HL-60 (cell line): ENCODE results near the gene MALSU1.

Source experiments
- DNase-seq, 2 experiments: peaks; one replicate each; pipeline ENCODE4 v3.0.0-alpha.2; 2010 to 2020; ENCODE audit warnings: low read depth in 1 of 2, low spot score in 1 of 2
- H3K27ac ChIP-seq: fragments of 250-450 bp; sonication (Bioruptor Pico); replicated peaks from 2 replicates; pipeline ENCODE4 v1.5.1; 2020; ENCODE audit warnings: mild to moderate bottlenecking, moderate library complexity
- H3K27me3 ChIP-seq: fragments of 250-450 bp; sonication (Bioruptor Pico); 2 replicates; pipeline ENCODE4 v1.5.1; 2021; ENCODE audit warnings: mild to moderate bottlenecking, moderate library complexity; ENCODE audit not compliant: insufficient read depth, poor library complexity, severe bottlenecking
- H3K4me3 ChIP-seq: replicated peaks from 2 replicates; pipeline ENCODE4 v1.5.1; 2011; ENCODE audit warnings: mild to moderate bottlenecking, control low read depth, low read length; ENCODE audit not compliant: insufficient read depth
- GABPA ChIP-seq: IDR thresholded peaks from 2 replicates; pipeline ENCODE4 v1.6.1; 2012; ENCODE audit warnings: low read depth
- POLR2AphosphoS5 ChIP-seq: IDR thresholded peaks from 2 replicates; pipeline ENCODE4 v1.6.1; 2012; ENCODE audit warnings: low read depth
- SPI1 ChIP-seq: IDR thresholded peaks from 2 replicates; pipeline ENCODE4 v1.6.1; 2012; ENCODE audit warnings: low read depth, mild to moderate bottlenecking, borderline replicate concordance
- TF ChIP-seq, protein P1 (sequence below): IDR thresholded peaks from one replicate; pipeline ENCODE4 v1.5.1; 2011; ENCODE audit warnings: low read length, control low read depth, inconsistent platforms; ENCODE audit not compliant: insufficient read depth
- TF ChIP-seq, protein P2 (sequence below): IDR thresholded peaks from 2 replicates; pipeline ENCODE4 v1.6.1; 2012; ENCODE audit warnings: low read depth; ENCODE audit not compliant: insufficient replicate concordance

Gene MALSU1

GRCh38 chr7:23338439-23338838 lies 39.3 kb downstream of the MALSU1 start:
- no peak overlapping the region for H3K27ac ChIP-seq
- TF ChIP-seq, protein P1, sequence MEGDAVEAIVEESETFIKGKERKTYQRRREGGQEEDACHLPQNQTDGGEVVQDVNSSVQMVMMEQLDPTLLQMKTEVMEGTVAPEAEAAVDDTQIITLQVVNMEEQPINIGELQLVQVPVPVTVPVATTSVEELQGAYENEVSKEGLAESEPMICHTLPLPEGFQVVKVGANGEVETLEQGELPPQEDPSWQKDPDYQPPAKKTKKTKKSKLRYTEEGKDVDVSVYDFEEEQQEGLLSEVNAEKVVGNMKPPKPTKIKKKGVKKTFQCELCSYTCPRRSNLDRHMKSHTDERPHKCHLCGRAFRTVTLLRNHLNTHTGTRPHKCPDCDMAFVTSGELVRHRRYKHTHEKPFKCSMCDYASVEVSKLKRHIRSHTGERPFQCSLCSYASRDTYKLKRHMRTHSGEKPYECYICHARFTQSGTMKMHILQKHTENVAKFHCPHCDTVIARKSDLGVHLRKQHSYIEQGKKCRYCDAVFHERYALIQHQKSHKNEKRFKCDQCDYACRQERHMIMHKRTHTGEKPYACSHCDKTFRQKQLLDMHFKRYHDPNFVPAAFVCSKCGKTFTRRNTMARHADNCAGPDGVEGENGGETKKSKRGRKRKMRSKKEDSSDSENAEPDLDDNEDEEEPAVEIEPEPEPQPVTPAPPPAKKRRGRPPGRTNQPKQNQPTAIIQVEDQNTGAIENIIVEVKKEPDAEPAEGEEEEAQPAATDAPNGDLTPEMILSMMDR, result no peak
- DNase-seq, result no peak
- H3K4me3 ChIP-seq, result no peak overlapping the region
- no peaks in the 10 kb centered on the region for H3K27me3 ChIP-seq

DNA sequence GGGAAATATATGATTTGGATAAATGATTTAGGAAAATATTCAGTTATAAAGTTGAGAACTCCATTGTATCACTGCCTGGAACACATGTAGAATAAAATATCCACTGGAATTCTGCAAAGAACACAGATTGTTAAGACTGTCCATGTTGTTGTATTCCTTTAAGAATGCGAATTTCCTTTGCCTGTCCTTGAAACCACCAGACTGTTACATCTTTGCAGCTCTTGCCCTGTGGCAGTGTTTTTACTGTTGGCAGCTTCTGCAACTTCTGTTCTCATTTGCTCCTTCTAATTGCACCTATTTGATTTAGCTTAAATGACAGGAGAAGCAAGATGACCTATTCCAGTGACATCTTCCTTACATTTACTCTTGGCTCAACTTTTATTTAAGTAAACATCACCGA lies 39.7 kb downstream of the MALSU1 start:
- Histone ChIP-seq H3K4me3 (no peak overlapping the region), H3K27me3 (no peaks in the 10 kb centered on the region), H3K27ac (no peak overlapping the region)
- DNase-seq, result no peak
- TF ChIP-seq SPI1, result no peak
- TF ChIP-seq, protein P1, result no peak
- TF ChIP-seq, protein P2, sequence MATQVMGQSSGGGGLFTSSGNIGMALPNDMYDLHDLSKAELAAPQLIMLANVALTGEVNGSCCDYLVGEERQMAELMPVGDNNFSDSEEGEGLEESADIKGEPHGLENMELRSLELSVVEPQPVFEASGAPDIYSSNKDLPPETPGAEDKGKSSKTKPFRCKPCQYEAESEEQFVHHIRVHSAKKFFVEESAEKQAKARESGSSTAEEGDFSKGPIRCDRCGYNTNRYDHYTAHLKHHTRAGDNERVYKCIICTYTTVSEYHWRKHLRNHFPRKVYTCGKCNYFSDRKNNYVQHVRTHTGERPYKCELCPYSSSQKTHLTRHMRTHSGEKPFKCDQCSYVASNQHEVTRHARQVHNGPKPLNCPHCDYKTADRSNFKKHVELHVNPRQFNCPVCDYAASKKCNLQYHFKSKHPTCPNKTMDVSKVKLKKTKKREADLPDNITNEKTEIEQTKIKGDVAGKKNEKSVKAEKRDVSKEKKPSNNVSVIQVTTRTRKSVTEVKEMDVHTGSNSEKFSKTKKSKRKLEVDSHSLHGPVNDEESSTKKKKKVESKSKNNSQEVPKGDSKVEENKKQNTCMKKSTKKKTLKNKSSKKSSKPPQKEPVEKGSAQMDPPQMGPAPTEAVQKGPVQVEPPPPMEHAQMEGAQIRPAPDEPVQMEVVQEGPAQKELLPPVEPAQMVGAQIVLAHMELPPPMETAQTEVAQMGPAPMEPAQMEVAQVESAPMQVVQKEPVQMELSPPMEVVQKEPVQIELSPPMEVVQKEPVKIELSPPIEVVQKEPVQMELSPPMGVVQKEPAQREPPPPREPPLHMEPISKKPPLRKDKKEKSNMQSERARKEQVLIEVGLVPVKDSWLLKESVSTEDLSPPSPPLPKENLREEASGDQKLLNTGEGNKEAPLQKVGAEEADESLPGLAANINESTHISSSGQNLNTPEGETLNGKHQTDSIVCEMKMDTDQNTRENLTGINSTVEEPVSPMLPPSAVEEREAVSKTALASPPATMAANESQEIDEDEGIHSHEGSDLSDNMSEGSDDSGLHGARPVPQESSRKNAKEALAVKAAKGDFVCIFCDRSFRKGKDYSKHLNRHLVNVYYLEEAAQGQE, result no peak
- no peak for TF ChIP-seq POLR2AphosphoS5
- TF ChIP-seq GABPA, result no peak

- no peak for DNase-seq
- TF ChIP-seq GABPA, result no peak
- no peaks in the 10 kb centered on the region for H3K27me3 ChIP-seq
- no peak overlapping the region for H3K4me3 ChIP-seq
- no peak overlapping the region for H3K27ac ChIP-seq
Measured at GRCh38 chr7:23341846-23342598, 42.9 kb downstream of the MALSU1 start.

DNA sequence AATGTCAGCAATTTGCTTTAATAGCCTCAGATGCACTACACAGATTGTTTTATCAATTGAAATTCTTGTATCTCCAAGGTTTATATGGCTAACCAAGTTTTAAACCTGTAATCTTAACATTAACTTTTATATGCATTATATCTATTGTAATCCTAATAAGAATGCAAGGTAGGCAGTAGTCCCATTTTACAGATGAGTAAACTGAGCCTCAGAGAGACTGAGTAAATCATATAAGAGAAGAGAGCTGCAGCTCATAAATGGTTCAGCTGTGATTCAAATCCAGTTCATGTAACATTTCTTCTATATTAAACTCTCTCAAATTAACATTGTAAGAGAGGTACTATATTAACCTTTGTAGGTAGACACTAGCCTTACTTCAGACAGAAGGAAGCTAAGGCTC lies 44.0 kb downstream of the MALSU1 start:
- Histone ChIP-seq H3K27ac (no peak overlapping the region), H3K27me3 (no peaks in the 10 kb centered on the region), H3K4me3 (no peak overlapping the region)
- no peak for DNase-seq
- TF ChIP-seq, protein P1, result no peak
- no peak for TF ChIP-seq POLR2AphosphoS5
- no peak for TF ChIP-seq GABPA
- TF ChIP-seq SPI1, result no peak
- TF ChIP-seq, protein P2, result no peak
